Type B pancreatic cell (in vitro differentiated cells): Measurements from ENCODE around the gene PLK5. TPM values are rescaled to one million over a fixed set of nuclear protein-coding genes. Genes with fewer than 3 reads are reported as not detected.
"Not testable (repeated sequence)": the region's sequence is repeated elsewhere in the genome, so short reads cannot be mapped to it uniquely, and the experiment has no call there.

ENCODE experiments used
- DNase-seq: peaks from one replicate; pipeline ENCODE4 v3.0.0; 2021; ENCODE audit warnings: mixed read lengths; ENCODE audit not compliant: unreplicated experiment; ENCODE audit errors: extremely low spot score
- H3K27ac Mint-ChIP-seq: 2 replicates; pipeline ENCODE4 v1.8.0; 2021; ENCODE audit warnings: mild to moderate bottlenecking, mixed read lengths
- H3K27me3 Mint-ChIP-seq: 2 replicates; pipeline ENCODE4 v1.8.0; 2021; ENCODE audit warnings: mixed read lengths
- H3K36me3 Mint-ChIP-seq: 2 replicates; pipeline ENCODE4 v1.8.0; 2021; ENCODE audit warnings: mixed read lengths
- H3K4me1 Mint-ChIP-seq: one replicate; pipeline ENCODE4 v1.8.0; 2021; ENCODE audit warnings: mixed read lengths; ENCODE audit not compliant: unreplicated experiment
- H3K4me3 Mint-ChIP-seq: 2 replicates; pipeline ENCODE4 v1.8.0; 2021; ENCODE audit warnings: mild to moderate bottlenecking, mixed read lengths
- H3K9me3 Mint-ChIP-seq: 2 replicates; pipeline ENCODE4 v1.8.0; 2021; ENCODE audit warnings: mixed read lengths
- total RNA-seq: library from RNA; stranded (reverse); gene quantifications from 2 replicates; pipeline ENCODE4 v1.2.1, GENCODE V29; 2021; ENCODE audit warnings: low replicate concordance
- TF ChIP-seq, protein P1 (sequence below): fragments of 200-600 bp; sonication (generic); conservative IDR thresholded peaks from 2 replicates; pipeline ENCODE4 v1.5.0; 2021; ENCODE audit warnings: antibody characterized with exemption, mild to moderate bottlenecking

PLK5 gene
- total RNA-seq, 1 donor from 2014 or later, result 0.24 TPM

DNA sequence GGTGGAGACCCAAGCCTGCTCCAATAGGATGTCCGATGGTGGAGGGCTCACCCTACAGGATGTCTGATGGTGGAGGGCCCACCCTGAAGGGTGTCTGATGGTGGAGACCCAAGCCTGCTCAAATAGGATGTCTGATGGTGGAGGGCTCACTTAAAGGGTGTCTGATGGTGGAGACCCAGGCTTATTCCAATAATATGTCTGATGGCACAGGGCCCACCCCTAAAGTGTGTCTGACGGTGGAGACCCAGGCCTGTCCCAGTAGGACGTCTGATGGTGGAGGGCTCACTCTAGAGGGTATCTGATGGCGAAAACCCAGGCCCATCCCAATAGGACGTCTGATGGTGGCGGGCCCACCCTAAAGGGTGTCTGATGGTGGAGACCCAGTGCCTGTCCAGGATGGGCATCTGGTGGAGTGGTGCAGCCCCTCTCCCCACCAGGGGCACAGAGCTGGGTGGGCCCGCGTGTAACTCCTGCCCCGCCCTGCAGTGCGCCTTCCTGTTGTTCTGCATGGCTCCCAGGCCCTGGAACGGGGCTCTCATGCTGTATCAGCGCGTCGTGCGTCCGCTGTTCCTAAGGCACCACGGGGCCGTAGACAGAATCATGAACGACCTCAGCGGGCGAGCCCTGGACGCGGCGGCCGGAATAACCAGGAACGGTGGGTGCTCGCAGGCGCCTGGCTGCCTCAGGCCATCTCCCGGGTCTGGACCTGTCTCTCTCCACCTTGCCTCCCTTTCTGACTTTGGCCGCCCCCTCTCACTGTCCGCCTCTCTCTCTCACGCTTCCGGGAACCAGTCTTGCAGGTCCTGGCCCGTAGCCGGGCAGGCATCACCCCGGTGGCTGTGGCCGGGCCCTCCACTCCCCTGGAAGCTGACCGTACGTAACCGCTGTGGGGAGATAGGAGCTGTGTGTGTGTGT is 27.8 kb upstream of the PLK5 start:
- Mint-ChIP-seq H3K9me3 (no peaks in the 10 kb centered on the region), H3K4me1 (peaks cover 8% of the 10 kb centered on the region), H3K36me3 (no peaks in the 10 kb centered on the region), H3K4me3 (no peak overlapping the region), H3K27ac (no peak overlapping the region), H3K27me3 (peaks cover 15% of the 10 kb centered on the region)
- TF ChIP-seq, protein P1, sequence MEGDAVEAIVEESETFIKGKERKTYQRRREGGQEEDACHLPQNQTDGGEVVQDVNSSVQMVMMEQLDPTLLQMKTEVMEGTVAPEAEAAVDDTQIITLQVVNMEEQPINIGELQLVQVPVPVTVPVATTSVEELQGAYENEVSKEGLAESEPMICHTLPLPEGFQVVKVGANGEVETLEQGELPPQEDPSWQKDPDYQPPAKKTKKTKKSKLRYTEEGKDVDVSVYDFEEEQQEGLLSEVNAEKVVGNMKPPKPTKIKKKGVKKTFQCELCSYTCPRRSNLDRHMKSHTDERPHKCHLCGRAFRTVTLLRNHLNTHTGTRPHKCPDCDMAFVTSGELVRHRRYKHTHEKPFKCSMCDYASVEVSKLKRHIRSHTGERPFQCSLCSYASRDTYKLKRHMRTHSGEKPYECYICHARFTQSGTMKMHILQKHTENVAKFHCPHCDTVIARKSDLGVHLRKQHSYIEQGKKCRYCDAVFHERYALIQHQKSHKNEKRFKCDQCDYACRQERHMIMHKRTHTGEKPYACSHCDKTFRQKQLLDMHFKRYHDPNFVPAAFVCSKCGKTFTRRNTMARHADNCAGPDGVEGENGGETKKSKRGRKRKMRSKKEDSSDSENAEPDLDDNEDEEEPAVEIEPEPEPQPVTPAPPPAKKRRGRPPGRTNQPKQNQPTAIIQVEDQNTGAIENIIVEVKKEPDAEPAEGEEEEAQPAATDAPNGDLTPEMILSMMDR, result no peak
- DNase-seq, result no peak

DNA sequence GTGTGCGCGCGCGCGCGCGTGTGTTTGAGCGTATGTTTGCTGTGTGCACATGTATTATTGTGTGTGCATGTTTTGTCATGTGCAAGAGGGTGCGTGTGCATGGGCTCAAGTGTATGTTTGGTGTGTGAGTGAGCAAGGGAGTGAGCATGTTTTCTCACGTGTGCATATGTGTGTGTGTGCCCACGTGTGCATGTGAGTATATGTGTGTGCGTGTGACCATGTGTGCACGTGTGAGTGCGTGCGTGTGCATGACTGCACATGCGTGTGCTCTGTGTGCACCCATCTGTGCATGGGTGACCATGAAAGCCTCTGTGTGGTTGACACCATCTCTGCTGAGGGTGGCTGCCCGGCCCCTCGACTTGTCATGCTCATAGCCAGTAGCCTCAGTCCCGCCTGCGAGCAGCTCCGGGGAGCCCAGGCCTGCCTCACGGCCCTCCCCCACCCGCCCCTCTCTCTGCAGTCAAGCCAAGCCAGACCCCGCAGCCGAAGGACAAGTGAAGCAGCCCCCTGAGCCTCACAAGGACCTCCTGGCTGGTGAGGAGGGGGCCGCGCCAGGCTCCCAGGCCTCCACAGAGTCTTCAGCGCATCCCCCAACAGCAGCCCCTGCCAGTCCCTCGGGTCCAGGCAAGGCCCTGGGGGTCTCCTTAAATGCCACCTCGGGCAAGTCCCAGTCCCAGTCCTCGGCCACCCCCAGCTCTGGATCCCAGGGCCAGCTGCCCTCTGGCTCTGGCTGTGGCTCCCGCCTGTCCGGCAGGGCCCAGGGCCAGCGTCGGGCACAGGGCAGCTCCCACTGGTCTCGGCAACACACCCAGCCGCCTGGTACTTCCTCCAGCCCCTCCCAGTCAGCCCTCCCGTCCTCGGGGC is 26.9 kb upstream of the PLK5 start:
- Mint-ChIP-seq H3K4me3 (no peak overlapping the region), H3K4me1 (peaks cover 4% of the 10 kb centered on the region), H3K27ac (no peak overlapping the region), H3K36me3 (no peaks in the 10 kb centered on the region), H3K27me3 (peaks cover 14% of the 10 kb centered on the region), H3K9me3 (no peaks in the 10 kb centered on the region)
- TF ChIP-seq, protein P1, result no peak
- no peak for DNase-seq

DNA sequence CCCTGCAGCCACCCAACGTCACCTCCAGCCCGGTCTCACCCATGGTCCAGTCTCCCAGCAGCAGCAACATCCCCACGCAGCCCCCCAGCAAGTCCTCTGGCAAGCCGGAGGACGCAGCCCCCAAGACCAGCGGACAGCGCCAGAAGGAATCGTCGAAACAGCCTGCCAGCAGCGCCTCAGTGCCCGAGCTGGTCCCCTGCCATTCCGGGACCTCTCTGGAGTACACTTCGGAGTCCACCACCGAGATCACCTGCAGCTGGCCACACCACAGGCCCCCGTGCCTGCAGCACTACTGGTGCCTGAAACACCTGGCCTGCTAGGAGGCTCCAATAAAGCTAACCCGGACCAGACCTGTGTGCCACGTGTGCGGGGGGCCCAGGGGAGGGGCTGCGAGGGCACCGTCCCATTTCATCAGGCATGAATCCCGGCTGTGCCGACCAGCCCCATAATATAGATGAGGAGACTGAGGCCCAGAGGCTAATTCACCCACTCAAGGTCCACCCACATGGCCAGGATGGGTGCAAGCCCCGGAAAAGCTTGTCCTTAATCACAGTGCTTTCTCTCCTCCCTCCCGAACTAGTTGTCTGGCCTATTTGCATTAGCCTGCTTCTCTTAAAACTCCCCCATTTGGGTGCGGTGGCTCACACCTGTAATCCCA is 26.2 kb upstream of the PLK5 start:
- H3K4me1 Mint-ChIP-seq, result peaks cover 4% of the 10 kb centered on the region
- no peak for DNase-seq
- no peak overlapping the region for H3K27ac Mint-ChIP-seq
- TF ChIP-seq, protein P1, result no peak
- peaks cover 10% of the 10 kb centered on the region for H3K27me3 Mint-ChIP-seq
- H3K9me3 Mint-ChIP-seq, result no peaks in the 10 kb centered on the region
- H3K4me3 Mint-ChIP-seq, result no peak overlapping the region
- H3K36me3 Mint-ChIP-seq, result no peaks in the 10 kb centered on the region

DNA sequence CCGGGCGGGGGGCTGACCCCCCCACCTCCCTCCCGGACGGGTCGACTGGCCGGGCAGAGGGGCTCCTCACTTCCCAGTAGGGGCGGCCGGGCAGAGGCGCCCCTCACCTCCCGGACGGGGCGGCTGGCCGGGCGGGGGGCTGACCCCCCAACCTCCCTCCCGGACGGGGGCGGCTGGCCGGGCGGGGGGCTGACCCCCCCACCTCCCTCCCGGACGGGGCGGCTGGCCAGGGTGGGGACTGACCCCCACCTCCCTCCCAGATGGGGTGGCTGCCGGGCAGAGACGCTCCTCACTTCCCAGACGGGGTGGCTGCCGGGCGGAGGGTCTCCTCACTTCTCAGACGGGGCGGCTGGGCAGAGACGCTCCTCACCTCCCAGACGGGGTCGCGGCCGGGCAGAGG is 24.6 kb upstream of the PLK5 start:
- DNase-seq, H3K4me3 Mint-ChIP-seq, H3K9me3 Mint-ChIP-seq, H3K36me3 Mint-ChIP-seq, H3K27ac Mint-ChIP-seq, H3K4me1 Mint-ChIP-seq: not testable (repeated sequence)
- H3K27me3 Mint-ChIP-seq, result peaks cover 15% of the 10 kb centered on the region

DNA sequence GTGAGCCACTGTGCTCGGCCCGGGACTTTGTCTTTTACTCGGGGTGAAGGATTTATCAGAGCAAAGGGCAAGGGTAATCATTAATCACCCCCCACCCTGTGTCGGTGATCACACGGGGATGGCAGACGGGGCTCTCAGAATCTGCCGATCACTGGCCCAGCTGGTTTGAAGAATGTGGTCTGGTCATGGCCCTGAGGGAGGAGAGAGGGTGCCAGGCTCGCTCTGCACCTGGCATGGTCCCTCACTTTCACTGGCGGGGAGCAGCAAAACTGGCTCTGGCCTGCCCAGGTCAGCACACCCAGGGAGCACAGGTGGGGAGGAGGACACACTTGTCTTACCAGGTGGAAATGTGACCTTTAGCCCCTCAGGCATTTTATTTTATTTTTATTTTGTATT is 22.7 kb upstream of the PLK5 start:
- Mint-ChIP-seq H3K4me3 (peak overlapping the region; percentile 41), H3K27me3 (peaks cover 30% of the 10 kb centered on the region)

More for the DNA sequence above, 22.7 kb upstream of the PLK5 start:
- H3K27ac Mint-ChIP-seq, result no peak overlapping the region
- no peak for DNase-seq
- no peaks in the 10 kb centered on the region for H3K36me3 Mint-ChIP-seq
- no peaks in the 10 kb centered on the region for H3K9me3 Mint-ChIP-seq
- TF ChIP-seq, protein P1, result no peak
- peaks cover 4% of the 10 kb centered on the region for H3K4me1 Mint-ChIP-seq
